ENCODE results near the gene ME3.

Gene ME3

GRCh38 chr11:86442827-86443226 lies 229.6 kb downstream of the ME3 start:
- no peaks in the 10 kb centered on the region for H3K27me3 ChIP-seq (ENCODE audit: insufficient read depth, poor library complexity, severe bottlenecking)
- no peak for DNase-seq (ENCODE audit: low read depth in 1 of 2, low spot score in 1 of 2)
- no peak overlapping the region for H3K4me3 ChIP-seq (replicated peaks; ENCODE audit: insufficient read depth, low read length)
- no peak for TF ChIP-seq REST (IDR thresholded peaks at IDR 0.05; ENCODE audit: insufficient replicate concordance, low read depth)
- no peak for TF ChIP-seq GABPA (IDR thresholded peaks at IDR 0.05; ENCODE audit: low read depth)
- TF ChIP-seq CTCF (IDR thresholded peaks at IDR 0.05; ENCODE audit: insufficient read depth, low read length): no peak
- no peak for TF ChIP-seq POLR2AphosphoS5 (IDR thresholded peaks at IDR 0.05; ENCODE audit: low read depth)
- TF ChIP-seq SPI1 (IDR thresholded peaks at IDR 0.05; ENCODE audit: borderline replicate concordance, low read depth): no peak
- no peak overlapping the region for H3K27ac ChIP-seq (replicated peaks)

DNA sequence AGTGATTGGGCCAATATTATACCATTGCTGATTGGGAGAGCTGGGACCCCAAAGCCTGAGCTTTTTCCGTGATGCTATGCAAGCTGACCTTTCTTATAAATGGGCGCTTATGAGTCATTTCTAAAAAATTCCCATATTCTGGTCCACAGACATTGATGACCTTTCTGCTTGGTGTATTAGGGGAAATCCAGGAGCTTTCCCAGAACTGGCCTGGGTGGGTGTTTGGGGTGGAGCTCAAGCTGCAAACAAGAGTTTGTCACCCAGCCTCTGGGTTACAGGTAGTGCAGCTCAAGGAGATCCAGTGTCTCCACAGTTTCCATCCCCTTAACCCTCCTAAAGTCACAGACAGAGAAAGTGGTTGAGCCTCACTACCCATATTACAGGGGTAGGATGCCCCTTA lies 230.0 kb downstream of the ME3 start:
- no peaks in the 10 kb centered on the region for H3K27me3 ChIP-seq (ENCODE audit: insufficient read depth, poor library complexity, severe bottlenecking)
- H3K27ac ChIP-seq (replicated peaks): no peak overlapping the region
- TF ChIP-seq SPI1 (IDR thresholded peaks at IDR 0.05; ENCODE audit: borderline replicate concordance, low read depth): no peak
- DNase-seq (ENCODE audit: low read depth in 1 of 2, low spot score in 1 of 2): no peak
- no peak overlapping the region for H3K4me3 ChIP-seq (replicated peaks; ENCODE audit: insufficient read depth, low read length)

GRCh38 chr11:86440843-86441242 lies 231.6 kb downstream of the ME3 start:
- no peak for DNase-seq (ENCODE audit: low read depth in 1 of 2, low spot score in 1 of 2)
- no peaks in the 10 kb centered on the region for H3K27me3 ChIP-seq (ENCODE audit: insufficient read depth, poor library complexity, severe bottlenecking)
- H3K4me3 ChIP-seq (replicated peaks; ENCODE audit: insufficient read depth, low read length): no peak overlapping the region
- TF ChIP-seq REST (IDR thresholded peaks at IDR 0.05; ENCODE audit: insufficient replicate concordance, low read depth) (no peak), SPI1 (IDR thresholded peaks at IDR 0.05; ENCODE audit: borderline replicate concordance, low read depth) (no peak), CTCF (IDR thresholded peaks at IDR 0.05; ENCODE audit: insufficient read depth, low read length) (no peak), POLR2AphosphoS5 (IDR thresholded peaks at IDR 0.05; ENCODE audit: low read depth) (no peak), GABPA (IDR thresholded peaks at IDR 0.05; ENCODE audit: low read depth) (no peak)
- H3K27ac ChIP-seq (replicated peaks): no peak overlapping the region

- H3K27ac ChIP-seq (replicated peaks): no peak overlapping the region
- no peak for DNase-seq (ENCODE audit: low read depth in 1 of 2, low spot score in 1 of 2)
- TF ChIP-seq SPI1 (IDR thresholded peaks at IDR 0.05; ENCODE audit: borderline replicate concordance, low read depth): no peak
- TF ChIP-seq REST (IDR thresholded peaks at IDR 0.05; ENCODE audit: insufficient replicate concordance, low read depth): no peak
- no peak for TF ChIP-seq CTCF (IDR thresholded peaks at IDR 0.05; ENCODE audit: insufficient read depth, low read length)
- TF ChIP-seq GABPA (IDR thresholded peaks at IDR 0.05; ENCODE audit: low read depth): no peak
- no peaks in the 10 kb centered on the region for H3K27me3 ChIP-seq (ENCODE audit: insufficient read depth, poor library complexity, severe bottlenecking)
- no peak overlapping the region for H3K4me3 ChIP-seq (replicated peaks; ENCODE audit: insufficient read depth, low read length)
These were observed 232.1 kb downstream of the ME3 start for GRCh38 chr11:86440305-86440716.

Data from HL-60 (cell line).